ENCODE data around the gene S1PR3. TPM values are rescaled to one million over a fixed set of nuclear protein-coding genes. Genes with fewer than 3 reads are reported as not detected.

Gene S1PR3
- total RNA-seq, 4 donors from 2014 or later, result 4.3 to 13.5 (median 5.6) TPM

- Histone ChIP-seq H3K27me3 (no peaks in the 10 kb centered on the region), H3K4me1 (peaks cover 21% of the 10 kb centered on the region), H3K36me3 (no peaks in the 10 kb centered on the region), H3K4me3 (no peak overlapping the region), H3K9me3 (peaks cover 9% of the 10 kb centered on the region), H3K27ac (no peak overlapping the region)
- WGBS, result 58% methylated on average over 3 of the region's 3 CpGs
- no peak for TF ChIP-seq POLR2A (IDR thresholded peaks at IDR 0.05)
- no peak for TF ChIP-seq EP300 (IDR thresholded peaks at IDR 0.05)
- TF ChIP-seq POLR2AphosphoS5 (IDR thresholded peaks at IDR 0.05), result no peak
- no peak for TF ChIP-seq CTCF (IDR thresholded peaks at IDR 0.05)
- DNase-seq (ENCODE audit: low spot score in 2 of 2), result no peak
Measured at GRCh38 chr9:89026876-89027275, 35.6 kb downstream of the S1PR3 start.

- no peak for DNase-seq (ENCODE audit: low spot score in 2 of 2)
- Histone ChIP-seq H3K27me3 (no peaks in the 10 kb centered on the region), H3K36me3 (no peaks in the 10 kb centered on the region), H3K9me3 (peaks cover 9% of the 10 kb centered on the region), H3K4me1 (no peaks in the 10 kb centered on the region), H3K4me3 (no peak overlapping the region), H3K27ac (no peak overlapping the region)
- no peak for TF ChIP-seq POLR2AphosphoS5 (IDR thresholded peaks at IDR 0.05)
- no peak for TF ChIP-seq CTCF (IDR thresholded peaks at IDR 0.05)
- TF ChIP-seq EP300 (IDR thresholded peaks at IDR 0.05), result no peak
- no peak for TF ChIP-seq POLR2A (IDR thresholded peaks at IDR 0.05)
Measured at GRCh38 chr9:89029788-89030187, 38.5 kb downstream of the S1PR3 start.

DNA sequence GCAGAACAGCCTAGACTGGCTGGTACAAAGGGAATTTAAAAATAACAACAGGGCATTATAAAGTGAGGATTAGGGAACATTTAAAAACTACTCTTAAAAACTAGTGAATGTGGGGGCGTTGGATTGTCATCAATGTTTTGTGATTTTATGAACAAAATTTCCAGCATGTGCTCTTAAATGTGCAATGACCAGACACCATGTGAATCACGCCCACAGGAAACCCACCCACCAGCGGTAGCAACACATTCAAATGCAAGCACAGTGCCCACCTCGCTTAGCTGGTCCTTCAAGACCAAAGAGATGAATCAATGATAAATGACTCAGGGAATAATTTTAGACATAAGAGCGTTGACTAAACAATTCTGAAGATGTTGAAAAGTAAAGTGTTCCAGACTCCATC lies 40.9 kb downstream of the S1PR3 start:
- 87% methylated on average over 5 of the region's 5 CpGs for WGBS
- H3K27ac ChIP-seq, result no peak overlapping the region

DNA sequence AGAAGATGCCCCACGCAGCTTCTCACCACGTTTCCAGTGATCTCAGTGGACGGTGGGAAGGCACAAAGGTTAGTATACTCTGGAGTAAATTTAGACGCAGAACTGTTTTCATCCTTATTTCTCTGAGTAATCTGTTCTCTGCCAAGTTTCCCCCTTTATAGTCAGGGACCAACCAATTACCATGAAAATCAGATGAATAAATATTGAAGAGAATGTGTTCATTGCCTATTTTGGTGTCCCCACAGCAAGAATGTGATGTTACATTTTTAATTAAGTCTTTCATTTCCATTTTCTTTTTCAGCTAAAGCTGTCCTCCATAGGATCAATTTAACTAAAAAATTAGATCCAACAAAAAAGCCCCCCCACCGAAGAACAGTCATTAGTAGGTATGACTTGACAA lies 41.4 kb downstream of the S1PR3 start:
- no peak for DNase-seq (ENCODE audit: low spot score in 2 of 2)
- Histone ChIP-seq H3K36me3 (no peaks in the 10 kb centered on the region), H3K4me1 (peaks cover 5% of the 10 kb centered on the region), H3K9me3 (peaks cover 9% of the 10 kb centered on the region), H3K27me3 (no peaks in the 10 kb centered on the region), H3K27ac (no peak overlapping the region), H3K4me3 (no peak overlapping the region)
- TF ChIP-seq POLR2AphosphoS5 (IDR thresholded peaks at IDR 0.05), result no peak
- no peak for TF ChIP-seq POLR2A (IDR thresholded peaks at IDR 0.05)
- TF ChIP-seq CTCF (IDR thresholded peaks at IDR 0.05), result no peak
- no peak for TF ChIP-seq EP300 (IDR thresholded peaks at IDR 0.05)
- 65% methylated on average over 5 of the region's 5 CpGs for WGBS

More for the DNA sequence above, 40.9 kb downstream of the S1PR3 start:
- Histone ChIP-seq H3K9me3 (peaks cover 9% of the 10 kb centered on the region), H3K4me3 (no peak overlapping the region), H3K27me3 (no peaks in the 10 kb centered on the region), H3K4me1 (no peaks in the 10 kb centered on the region), H3K36me3 (no peaks in the 10 kb centered on the region)
- TF ChIP-seq CTCF (IDR thresholded peaks at IDR 0.05) (no peak), POLR2A (IDR thresholded peaks at IDR 0.05) (no peak), POLR2AphosphoS5 (IDR thresholded peaks at IDR 0.05) (no peak), EP300 (IDR thresholded peaks at IDR 0.05) (no peak)
- no peak for DNase-seq (ENCODE audit: low spot score in 2 of 2)

DNA sequence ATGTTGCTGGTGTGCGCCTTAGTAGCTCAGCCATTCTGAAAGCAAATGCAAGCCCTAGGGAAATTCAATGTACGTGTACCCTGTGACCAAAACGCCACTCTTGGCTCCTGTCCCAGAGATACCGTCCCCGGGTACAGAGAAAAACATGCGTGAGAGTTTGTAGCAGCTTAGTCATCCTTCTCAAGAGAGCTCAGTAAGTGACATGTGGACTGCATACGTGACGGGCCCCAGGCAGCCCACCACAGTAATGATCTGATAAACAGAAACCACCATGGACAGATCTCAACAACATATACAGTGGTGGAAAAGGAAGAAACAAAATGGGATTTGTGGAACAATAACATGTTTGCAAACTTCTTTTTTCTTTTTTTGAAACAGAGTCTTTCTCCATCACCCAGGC lies 45.1 kb downstream of the S1PR3 start:
- Histone ChIP-seq H3K9me3 (no peaks in the 10 kb centered on the region), H3K4me3 (no peak overlapping the region), H3K27ac (no peak overlapping the region), H3K4me1 (peaks cover 19% of the 10 kb centered on the region), H3K27me3 (no peaks in the 10 kb centered on the region), H3K36me3 (no peaks in the 10 kb centered on the region)
- WGBS, result 47% methylated on average over 8 of the region's 8 CpGs
- TF ChIP-seq POLR2A (IDR thresholded peaks at IDR 0.05), result no peak
- TF ChIP-seq CTCF (IDR thresholded peaks at IDR 0.05), result no peak
- DNase-seq (ENCODE audit: low spot score in 2 of 2), result no peak
